B cell (primary cell): ENCODE measurements around the gene FYN. TPM values are rescaled to one million over a fixed set of nuclear protein-coding genes. Genes with fewer than 3 reads are reported as not detected.
A peak's percentile ranks its signal among the peaks of the same experiment; 100 is the strongest.

ENCODE experiments used
- ATAC-seq: fragments of 200-7000 bp; cut with Tn5 transposase; one replicate; pipeline ENCODE4 v1.10.0; 2021; ENCODE audit warnings: low read depth, mild to moderate bottlenecking, moderate number of reproducible peaks, moderate library complexity
- CTCF ChIA-PET: fragments of 350-600 bp; sonication (Branson Sonifier 250); formaldehyde crosslinking; loops from one replicate; lab custom pipeline; 2021; ENCODE audit warnings: antibody characterized with exemption, inconsistent platforms; lab: Charles Lee
- POLR2A ChIA-PET: fragments of 350-600 bp; sonication (Branson Sonifier 250); formaldehyde crosslinking; loops from one replicate; lab custom pipeline; 2021; ENCODE audit warnings: antibody characterized with exemption; lab: Charles Lee
- DNase-seq: peaks from one replicate; pipeline ENCODE4 v3.0.0; 2013
- H2AFZ ChIP-seq: 2 replicates; pipeline ENCODE4 v1.6.1; 2012; ENCODE audit warnings: mild to moderate bottlenecking, low read depth, low read length; ENCODE audit not compliant: insufficient read depth, poor library complexity, severe bottlenecking
- H3K27ac ChIP-seq, 2 donors: 1 replicate in 1 of 2; 2 replicates in 1 of 2; pipeline ENCODE4 v1.5.1; 2012 to 2013; ENCODE audit warnings: low read length in 2 of 2, mild to moderate bottlenecking in 2 of 2, moderate library complexity in 1 of 2
- H3K27me3 ChIP-seq, 4 experiments: fragments of 200-600 bp in 1 of 4; sonication (generic) in 1 of 4; replicated peaks in 1 of 4; 1 replicate in 2 of 4; 2 replicates in 2 of 4; pipeline versions ENCODE4 v1.6.1 to v1.7.0; 2013 to 2016; ENCODE audit warnings: low read length in 3 of 4, mild to moderate bottlenecking in 2 of 4, mixed read lengths in 1 of 4, moderate library complexity in 1 of 4; ENCODE audit not compliant: insufficient read depth in 4 of 4, control insufficient read depth in 3 of 4; ENCODE audit errors: control extremely low read depth in 1 of 4
- H3K36me3 ChIP-seq, 2 experiments: replicated peaks in 1 of 2; 1 replicate in 1 of 2; 2 replicates in 1 of 2; pipeline versions ENCODE4 v1.6.1 to v1.7.1; 2013; ENCODE audit warnings: low read length in 1 of 2; ENCODE audit not compliant: insufficient read depth in 2 of 2, control insufficient read depth in 1 of 2; ENCODE audit errors: control extremely low read depth in 1 of 2, extremely low read depth in 1 of 2
- H3K4me1 ChIP-seq, 2 donors: fragments of 200-600 bp in 1 of 2; sonication (generic) in 1 of 2; 1 replicate in 1 of 2; 2 replicates in 1 of 2; pipeline versions ENCODE4 v1.5.1 to v1.6.1; 2013 to 2017; ENCODE audit warnings: low read length in 2 of 2; ENCODE audit not compliant: control insufficient read depth in 2 of 2, insufficient read depth in 2 of 2
- H3K4me2 ChIP-seq: replicated peaks from 2 replicates; pipeline ENCODE3; 2012; ENCODE audit warnings: mild to moderate bottlenecking, low read depth, low read length; ENCODE audit not compliant: poor library complexity, severe bottlenecking
- H3K4me3 ChIP-seq, 5 experiments: fragments of 200-600 bp in 1 of 5; sonication (generic) in 1 of 5; 1 replicate in 3 of 5; 2 replicates in 2 of 5; pipeline versions ENCODE4 v1.5.1 to v1.7.0; 2011 to 2016; ENCODE audit warnings: low read length in 4 of 5, mild to moderate bottlenecking in 4 of 5, low read depth in 2 of 5, control low read depth in 1 of 5, moderate library complexity in 1 of 5; ENCODE audit not compliant: insufficient read depth in 1 of 5; ENCODE audit errors: control extremely low read depth in 1 of 5, extremely low read depth in 1 of 5
- H3K79me2 ChIP-seq: fragments of 200-600 bp; sonication (generic); one replicate; pipeline ENCODE4 v1.6.0; 2016; ENCODE audit warnings: low read length; ENCODE audit not compliant: control insufficient read depth, insufficient read depth
- H3K9ac ChIP-seq: fragments of 200-600 bp; sonication (generic); 2 replicates; pipeline ENCODE4 v1.6.1; 2017; ENCODE audit warnings: mild to moderate bottlenecking, low read length, moderate library complexity
- H3K9me3 ChIP-seq, 3 donors: one replicate each; pipeline versions ENCODE4 v1.6.1 to v1.7.1; 2013; ENCODE audit warnings: low read length in 2 of 3; ENCODE audit not compliant: control insufficient read depth in 2 of 3, insufficient read depth in 1 of 3; ENCODE audit errors: control extremely low read depth in 1 of 3
- H4K20me1 ChIP-seq: 2 replicates; pipeline ENCODE4 v1.6.0; 2012; ENCODE audit warnings: mild to moderate bottlenecking, low read length; ENCODE audit not compliant: insufficient read depth, control insufficient read depth, poor library complexity, severe bottlenecking
- H3K27ac Mint-ChIP-seq: one replicate; pipeline ENCODE4 v1.8.0; 2021; ENCODE audit warnings: mixed read lengths
- H3K27me3 Mint-ChIP-seq: one replicate; pipeline ENCODE4 v1.8.0; 2021; ENCODE audit warnings: mixed read lengths
- H3K4me1 Mint-ChIP-seq: one replicate; pipeline ENCODE4 v1.8.0; 2021; ENCODE audit warnings: mixed read lengths
- H3K4me3 Mint-ChIP-seq: one replicate; pipeline ENCODE4 v1.8.0; 2021; ENCODE audit warnings: mixed read lengths
- H3K9me3 Mint-ChIP-seq: one replicate; pipeline ENCODE4 v1.8.0; 2022; ENCODE audit warnings: mixed read lengths; ENCODE audit not compliant: insufficient read depth
- EZH2 ChIP-seq: IDR thresholded peaks from 2 replicates; pipeline ENCODE4 v1.6.1; 2012; ENCODE audit warnings: borderline replicate concordance, low read depth, mild to moderate bottlenecking, moderate library complexity, low read length; ENCODE audit not compliant: insufficient read depth, poor library complexity, severe bottlenecking
- WGBS: methylation state at CpG from one replicate; pipeline ENCODE4 v1.1.5; 2013; ENCODE audit warnings: missing lambda C conversion rate; ENCODE audit not compliant: insufficient coverage; 5-methylcytosine and 5-hydroxymethylcytosine counted together
- intact Hi-C: fragments of 100-400 bp; cut with micrococcal nuclease; formaldehyde crosslinking; loops from one replicate; pipeline ENCODE4 v1.10.0; 2022
- polyA plus RNA-seq: library from polyadenylated mRNA; depleted of rRNA; stranded (reverse); fragments of >200 nt; gene quantifications from 2 replicates; pipeline ENCODE4 v1.2.3, GENCODE V29; 2012
- total RNA-seq, 2 donors: library from RNA; stranded (reverse); fragments of 120-200 nt in 1 of 2; gene quantifications; 1 replicate in 1 of 2; 2 replicates in 1 of 2; pipeline versions ENCODE4 v1.2.3 to v1.2.4, GENCODE V29; 2013 to 2022
- TF ChIP-seq, protein P1 (sequence below): fragments of 200-600 bp; IDR thresholded peaks from one replicate; pipeline ENCODE4 v1.8.0; 2022; ENCODE audit warnings: antibody characterized with exemption, mild to moderate bottlenecking

Gene FYN
- total and polyA plus RNA-seq, 2 donors (not counting 1 experiment from before 2014, with no cell fraction given) = 54.1 to 94.0 TPM

GRCh38 chr6:111738156-111738555 is 135.1 kb downstream of the FYN start:
- Histone ChIP-seq H4K20me1 (no peaks in the 10 kb centered on the region), H3K4me1 (peaks cover 53 to 67% of the 10 kb centered on the region in 2 donors), H3K79me2 (peaks cover 18% of the 10 kb centered on the region), H3K4me2 (peak overlapping the region; percentile 58), H3K36me3 (no peaks in the 10 kb centered on the region), H3K27ac (no peak overlapping the region), H3K9me3 (peaks cover 0 to 3% (median 0%) of the 10 kb centered on the region in 3 donors), H3K4me3 (no peak overlapping the region), H3K9ac (no peak overlapping the region), H3K27me3 (no peaks in the 10 kb centered on the region), H2AFZ (no peak overlapping the region)
- ChIA-PET POLR2A (no interaction called here), CTCF (no interaction called here)
- Mint-ChIP-seq H3K4me1 (peaks cover 51% of the 10 kb centered on the region), H3K4me3 (no peak overlapping the region), H3K9me3 (no peaks in the 10 kb centered on the region), H3K27ac (no peak overlapping the region), H3K27me3 (no peaks in the 10 kb centered on the region)
- DNase-seq (no peak), ATAC-seq (no peak)
- TF ChIP-seq, protein P1, sequence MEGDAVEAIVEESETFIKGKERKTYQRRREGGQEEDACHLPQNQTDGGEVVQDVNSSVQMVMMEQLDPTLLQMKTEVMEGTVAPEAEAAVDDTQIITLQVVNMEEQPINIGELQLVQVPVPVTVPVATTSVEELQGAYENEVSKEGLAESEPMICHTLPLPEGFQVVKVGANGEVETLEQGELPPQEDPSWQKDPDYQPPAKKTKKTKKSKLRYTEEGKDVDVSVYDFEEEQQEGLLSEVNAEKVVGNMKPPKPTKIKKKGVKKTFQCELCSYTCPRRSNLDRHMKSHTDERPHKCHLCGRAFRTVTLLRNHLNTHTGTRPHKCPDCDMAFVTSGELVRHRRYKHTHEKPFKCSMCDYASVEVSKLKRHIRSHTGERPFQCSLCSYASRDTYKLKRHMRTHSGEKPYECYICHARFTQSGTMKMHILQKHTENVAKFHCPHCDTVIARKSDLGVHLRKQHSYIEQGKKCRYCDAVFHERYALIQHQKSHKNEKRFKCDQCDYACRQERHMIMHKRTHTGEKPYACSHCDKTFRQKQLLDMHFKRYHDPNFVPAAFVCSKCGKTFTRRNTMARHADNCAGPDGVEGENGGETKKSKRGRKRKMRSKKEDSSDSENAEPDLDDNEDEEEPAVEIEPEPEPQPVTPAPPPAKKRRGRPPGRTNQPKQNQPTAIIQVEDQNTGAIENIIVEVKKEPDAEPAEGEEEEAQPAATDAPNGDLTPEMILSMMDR = no peak
- TF ChIP-seq EZH2 = no peak
- 100% methylated on average over 1 of the region's 3 CpGs for WGBS
- intact Hi-C loops = no loop called here

GRCh38 chr6:111737065-111737521 is 136.2 kb downstream of the FYN start:
- H3K27ac Mint-ChIP-seq = no peak overlapping the region
- H3K4me3 Mint-ChIP-seq = no peak overlapping the region
- Histone ChIP-seq H3K4me1 (peaks cover 58 to 77% of the 10 kb centered on the region in 2 donors), H3K79me2 (peaks cover 23% of the 10 kb centered on the region), H3K36me3 (no peaks in the 10 kb centered on the region), H3K27ac (no peak overlapping the region), H4K20me1 (no peaks in the 10 kb centered on the region), H3K27me3 (no peaks in the 10 kb centered on the region), H3K9ac (no peak overlapping the region), H2AFZ (no peak overlapping the region), H3K4me2 (no peak overlapping the region), H3K4me3 (no peak overlapping the region), H3K9me3 (peaks cover 0 to 9% (median 5%) of the 10 kb centered on the region in 3 donors)
- no peak for TF ChIP-seq EZH2
- TF ChIP-seq, protein P1 = no peak
- no peaks in the 10 kb centered on the region for H3K27me3 Mint-ChIP-seq
- CTCF ChIA-PET = no interaction called here
- no peak for ATAC-seq
- POLR2A ChIA-PET = no interaction called here
- peaks cover 61% of the 10 kb centered on the region for H3K4me1 Mint-ChIP-seq
- no CpG with 5 or more reads among the region's 3 CpGs for WGBS
- H3K9me3 Mint-ChIP-seq = peaks cover 4% of the 10 kb centered on the region
- intact Hi-C loops = no loop called here
- no peak for DNase-seq
